ENCODE data around the gene WDPCP. TPM values are rescaled to one million over a fixed set of nuclear protein-coding genes. Genes with fewer than 3 reads are reported as not detected.

WDPCP gene
- total RNA-seq, 1 donor from 2014 or later, result 12.4 TPM

- peaks cover 27% of the 10 kb centered on the region for H3K9me3 Mint-ChIP-seq (ENCODE audit: unreplicated experiment)
- TF ChIP-seq CTCF (IDR thresholded peaks at IDR 0.05), result no peak
- peaks cover 15% of the 10 kb centered on the region for H3K4me1 Mint-ChIP-seq (ENCODE audit: unreplicated experiment)
- peaks cover 18% of the 10 kb centered on the region for H3K36me3 Mint-ChIP-seq (ENCODE audit: unreplicated experiment)
- no peak overlapping the region for H3K4me3 Mint-ChIP-seq (ENCODE audit: unreplicated experiment)
- no peak for DNase-seq (ENCODE audit: extremely low spot score, unreplicated experiment)
- no peaks in the 10 kb centered on the region for H3K27me3 Mint-ChIP-seq (ENCODE audit: unreplicated experiment)
- H3K27ac Mint-ChIP-seq (ENCODE audit: unreplicated experiment), result no peak overlapping the region
These were observed 33.0 kb downstream of the WDPCP start for GRCh38 chr2:63555299-63555698.

DNA sequence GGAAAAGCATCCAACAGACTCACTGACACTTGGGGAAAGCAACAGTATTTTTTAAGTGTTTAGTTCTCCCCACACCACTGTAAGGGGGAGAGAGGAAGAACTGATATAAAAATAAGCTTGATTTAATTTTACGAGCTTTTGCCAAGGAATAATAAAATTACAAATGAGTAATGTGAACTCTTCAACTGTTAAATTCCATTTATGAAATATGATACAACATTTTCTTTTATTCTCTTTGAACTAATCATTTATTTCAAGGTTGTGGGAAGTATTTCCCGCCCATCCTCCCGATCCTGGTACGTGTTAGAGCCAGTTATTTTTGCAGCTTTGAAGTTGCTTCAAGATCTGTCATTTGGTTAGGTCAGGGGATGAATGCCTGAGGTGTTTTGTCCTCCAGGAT, 35.2 kb downstream of the WDPCP start:
- Mint-ChIP-seq H3K27me3 (ENCODE audit: unreplicated experiment) (no peaks in the 10 kb centered on the region), H3K27ac (ENCODE audit: unreplicated experiment) (peak overlapping the region; percentile 36), H3K4me3 (ENCODE audit: unreplicated experiment) (no peak overlapping the region), H3K4me1 (ENCODE audit: unreplicated experiment) (peaks cover 15% of the 10 kb centered on the region), H3K36me3 (ENCODE audit: unreplicated experiment) (peaks cover 9% of the 10 kb centered on the region), H3K9me3 (ENCODE audit: unreplicated experiment) (peaks cover 22% of the 10 kb centered on the region)
- DNase-seq (ENCODE audit: extremely low spot score, unreplicated experiment), result no peak
- TF ChIP-seq CTCF (IDR thresholded peaks at IDR 0.05), result no peak

DNA sequence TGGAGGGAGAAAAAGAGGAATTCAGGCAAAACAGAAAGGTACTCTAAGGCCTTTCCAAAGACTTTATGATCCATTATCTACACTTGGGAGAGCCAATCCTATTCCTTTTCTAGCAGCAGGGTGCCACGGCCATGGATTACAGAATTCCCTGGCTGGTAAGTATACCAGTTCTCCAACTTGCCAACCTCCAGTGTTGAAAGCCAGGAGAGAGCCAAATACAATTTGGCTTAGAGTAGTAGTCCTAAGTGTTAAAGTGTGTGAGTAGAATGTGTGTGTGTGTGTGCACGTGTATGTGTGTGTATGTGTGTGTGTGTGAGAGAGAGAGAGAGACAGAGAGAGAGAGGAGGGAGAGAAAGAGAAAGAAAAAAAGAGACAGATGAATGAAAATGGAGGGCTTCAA, 43.3 kb downstream of the WDPCP start:
- Mint-ChIP-seq H3K4me3 (ENCODE audit: unreplicated experiment) (no peak overlapping the region), H3K4me1 (ENCODE audit: unreplicated experiment) (no peaks in the 10 kb centered on the region), H3K36me3 (ENCODE audit: unreplicated experiment) (no peaks in the 10 kb centered on the region), H3K27me3 (ENCODE audit: unreplicated experiment) (no peaks in the 10 kb centered on the region), H3K27ac (ENCODE audit: unreplicated experiment) (no peak overlapping the region), H3K9me3 (ENCODE audit: unreplicated experiment) (no peaks in the 10 kb centered on the region)
- TF ChIP-seq CTCF (IDR thresholded peaks at IDR 0.05), result no peak
- no peak for DNase-seq (ENCODE audit: extremely low spot score, unreplicated experiment)

GRCh38 chr2:63544017-63544627, 44.2 kb downstream of the WDPCP start:
- Mint-ChIP-seq H3K27ac (ENCODE audit: unreplicated experiment) (no peak overlapping the region), H3K36me3 (ENCODE audit: unreplicated experiment) (no peaks in the 10 kb centered on the region), H3K4me3 (ENCODE audit: unreplicated experiment) (no peak overlapping the region), H3K9me3 (ENCODE audit: unreplicated experiment) (no peaks in the 10 kb centered on the region), H3K27me3 (ENCODE audit: unreplicated experiment) (no peaks in the 10 kb centered on the region), H3K4me1 (ENCODE audit: unreplicated experiment) (no peaks in the 10 kb centered on the region)
- no peak for DNase-seq (ENCODE audit: extremely low spot score, unreplicated experiment)
- peak; percentile 69 for TF ChIP-seq CTCF (IDR thresholded peaks at IDR 0.05)

GRCh38 chr2:63539416-63540162, 48.7 kb downstream of the WDPCP start:
- DNase-seq (ENCODE audit: extremely low spot score, unreplicated experiment), result no peak
- H3K27ac Mint-ChIP-seq (ENCODE audit: unreplicated experiment), result no peak overlapping the region
- no peaks in the 10 kb centered on the region for H3K27me3 Mint-ChIP-seq (ENCODE audit: unreplicated experiment)
- peaks cover 3% of the 10 kb centered on the region for H3K9me3 Mint-ChIP-seq (ENCODE audit: unreplicated experiment)
- H3K4me1 Mint-ChIP-seq (ENCODE audit: unreplicated experiment), result peaks cover 2% of the 10 kb centered on the region
- TF ChIP-seq CTCF (IDR thresholded peaks at IDR 0.05), result no peak
- H3K36me3 Mint-ChIP-seq (ENCODE audit: unreplicated experiment), result no peaks in the 10 kb centered on the region
- no peak overlapping the region for H3K4me3 Mint-ChIP-seq (ENCODE audit: unreplicated experiment)

Data from osteocyte (in vitro differentiated cells).